ENCODE data around the gene CDH8.

Gene CDH8

GRCh38 chr16:61678182-61678581 is 358.1 kb downstream of the CDH8 start:
- Histone ChIP-seq H3K9me3 (ENCODE audit: low read depth, low read length) (no peaks in the 10 kb centered on the region), H3K9ac (ENCODE audit: insufficient read length) (no peak overlapping the region), H3K36me3 (ENCODE audit: insufficient read depth, low read length) (no peaks in the 10 kb centered on the region), H3K4me3 (no peak overlapping the region), H3K27ac (no peak overlapping the region)
- no peak for DNase-seq (ENCODE audit: low read depth, low spot score)
- TF ChIP-seq EZH2 (IDR thresholded peaks at IDR 0.05) (no peak), FOXP2 (optimal IDR thresholded peaks at IDR 0.05; ENCODE audit: control extremely low read depth, extremely low read length, insufficient read depth) (no peak), POLR2AphosphoS5 (IDR thresholded peaks at IDR 0.05; ENCODE audit: borderline replicate concordance, low read depth, low read length) (no peak)

GRCh38 chr16:61677776-61678175 is 358.5 kb downstream of the CDH8 start:
- DNase-seq (ENCODE audit: low read depth, low spot score) = no peak
- H3K9me3 ChIP-seq (ENCODE audit: low read depth, low read length) = no peaks in the 10 kb centered on the region
- no peak overlapping the region for H3K4me3 ChIP-seq
- no peak for TF ChIP-seq EZH2 (IDR thresholded peaks at IDR 0.05)
- no peak for TF ChIP-seq FOXP2 (optimal IDR thresholded peaks at IDR 0.05; ENCODE audit: control extremely low read depth, extremely low read length, insufficient read depth)
- TF ChIP-seq POLR2AphosphoS5 (IDR thresholded peaks at IDR 0.05; ENCODE audit: borderline replicate concordance, low read depth, low read length) = no peak
- no peak overlapping the region for H3K9ac ChIP-seq (ENCODE audit: insufficient read length)
- no peak overlapping the region for H3K27ac ChIP-seq
- H3K36me3 ChIP-seq (ENCODE audit: insufficient read depth, low read length) = no peaks in the 10 kb centered on the region

DNA sequence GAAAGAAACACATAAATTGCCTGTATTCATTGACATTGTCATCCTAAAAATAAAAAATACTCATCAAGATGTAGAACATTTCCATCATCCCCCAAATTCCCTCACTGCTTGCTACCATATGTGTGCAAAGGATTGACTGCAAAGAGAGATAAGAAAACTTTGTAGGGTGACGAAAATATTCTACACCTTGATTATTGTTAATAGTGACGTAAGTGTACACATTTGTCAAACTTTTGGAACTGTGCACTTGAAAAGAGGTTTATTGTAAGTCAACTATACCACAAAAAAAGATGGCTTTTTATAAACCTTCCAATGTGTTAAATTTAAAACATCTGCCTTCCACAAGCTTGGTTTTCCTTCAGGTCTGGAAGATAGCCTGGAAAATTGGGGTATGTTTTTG is 359.5 kb downstream of the CDH8 start:
- no peak overlapping the region for H3K9ac ChIP-seq (ENCODE audit: insufficient read length)
- no peak overlapping the region for H3K4me3 ChIP-seq
- no peaks in the 10 kb centered on the region for H3K9me3 ChIP-seq (ENCODE audit: low read depth, low read length)
- TF ChIP-seq POLR2AphosphoS5 (IDR thresholded peaks at IDR 0.05; ENCODE audit: borderline replicate concordance, low read depth, low read length) (no peak), EZH2 (IDR thresholded peaks at IDR 0.05) (no peak), FOXP2 (optimal IDR thresholded peaks at IDR 0.05; ENCODE audit: control extremely low read depth, extremely low read length, insufficient read depth) (no peak)
- no peak for DNase-seq (ENCODE audit: low read depth, low spot score)
- H3K27ac ChIP-seq = no peak overlapping the region
- H3K36me3 ChIP-seq (ENCODE audit: insufficient read depth, low read length) = no peaks in the 10 kb centered on the region

GRCh38 chr16:61671161-61671560 is 365.1 kb downstream of the CDH8 start:
- H3K9me3 ChIP-seq (ENCODE audit: low read depth, low read length) = no peaks in the 10 kb centered on the region
- no peaks in the 10 kb centered on the region for H3K36me3 ChIP-seq (ENCODE audit: insufficient read depth, low read length)
- H3K27ac ChIP-seq = no peak overlapping the region
- H3K4me3 ChIP-seq = no peak overlapping the region
- DNase-seq (ENCODE audit: low read depth, low spot score) = no peak
- TF ChIP-seq EZH2 (IDR thresholded peaks at IDR 0.05) (no peak), POLR2AphosphoS5 (IDR thresholded peaks at IDR 0.05; ENCODE audit: borderline replicate concordance, low read depth, low read length) (no peak), FOXP2 (optimal IDR thresholded peaks at IDR 0.05; ENCODE audit: control extremely low read depth, extremely low read length, insufficient read depth) (no peak)
- H3K9ac ChIP-seq (ENCODE audit: insufficient read length) = no peak overlapping the region

DNA sequence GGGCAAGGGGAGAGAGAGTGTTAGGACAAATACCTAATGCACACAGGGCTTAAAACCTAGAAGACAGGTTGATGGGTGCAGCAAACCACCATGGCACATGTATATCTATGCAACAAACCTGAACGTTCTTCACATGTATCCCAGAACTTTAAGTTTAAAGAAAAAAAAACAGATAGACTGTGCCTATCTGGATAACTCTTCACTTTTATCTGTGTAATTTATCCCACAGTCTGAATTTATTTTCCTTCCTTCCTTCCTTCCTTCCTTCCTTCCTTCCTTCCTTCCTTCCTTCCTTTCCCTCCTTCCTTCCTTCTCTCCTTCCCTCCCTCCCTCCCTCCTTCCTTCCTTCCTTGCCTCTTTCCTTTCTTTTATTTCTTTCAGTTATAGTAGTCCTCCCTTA is 370.7 kb downstream of the CDH8 start:
- Histone ChIP-seq H3K4me3 (no peak overlapping the region), H3K9ac (ENCODE audit: insufficient read length) (no peak overlapping the region), H3K9me3 (ENCODE audit: low read depth, low read length) (no peaks in the 10 kb centered on the region), H3K36me3 (ENCODE audit: insufficient read depth, low read length) (no peaks in the 10 kb centered on the region), H3K27ac (no peak overlapping the region)
- DNase-seq (ENCODE audit: low read depth, low spot score) = no peak
- TF ChIP-seq FOXP2 (optimal IDR thresholded peaks at IDR 0.05; ENCODE audit: control extremely low read depth, extremely low read length, insufficient read depth) (no peak), POLR2AphosphoS5 (IDR thresholded peaks at IDR 0.05; ENCODE audit: borderline replicate concordance, low read depth, low read length) (no peak), EZH2 (IDR thresholded peaks at IDR 0.05) (no peak)

DNA sequence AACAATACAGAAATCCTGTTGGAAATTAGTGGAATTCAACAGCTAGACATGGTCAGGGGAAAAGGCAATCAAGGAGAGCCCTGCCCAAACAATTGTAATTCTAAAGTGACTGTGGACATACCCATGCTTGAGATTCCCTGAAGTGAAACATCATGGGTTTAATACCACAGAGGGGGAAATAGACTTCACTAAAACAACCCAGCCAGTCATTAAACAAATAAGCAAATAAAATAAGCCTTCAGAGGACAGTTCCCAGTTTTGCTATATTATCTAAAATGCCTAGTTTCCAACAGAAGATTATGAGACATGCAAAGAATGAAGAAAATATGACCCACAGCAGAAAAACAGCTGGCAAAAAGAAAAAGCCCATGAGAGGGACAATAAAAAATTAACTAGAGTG is 376.3 kb downstream of the CDH8 start:
- H3K27ac ChIP-seq = no peak overlapping the region
- H3K36me3 ChIP-seq (ENCODE audit: insufficient read depth, low read length) = no peaks in the 10 kb centered on the region
- no peaks in the 10 kb centered on the region for H3K9me3 ChIP-seq (ENCODE audit: low read depth, low read length)
- H3K4me3 ChIP-seq = no peak overlapping the region
- DNase-seq (ENCODE audit: low read depth, low spot score) = no peak
- H3K9ac ChIP-seq (ENCODE audit: insufficient read length) = no peak overlapping the region
- TF ChIP-seq EZH2 (IDR thresholded peaks at IDR 0.05) = no peak
- no peak for TF ChIP-seq POLR2AphosphoS5 (IDR thresholded peaks at IDR 0.05; ENCODE audit: borderline replicate concordance, low read depth, low read length)
- no peak for TF ChIP-seq FOXP2 (optimal IDR thresholded peaks at IDR 0.05; ENCODE audit: control extremely low read depth, extremely low read length, insufficient read depth)

GRCh38 chr16:61654962-61655361 is 381.3 kb downstream of the CDH8 start:
- Histone ChIP-seq H3K9me3 (ENCODE audit: low read depth, low read length) (no peaks in the 10 kb centered on the region), H3K4me3 (no peak overlapping the region), H3K27ac (no peak overlapping the region), H3K36me3 (ENCODE audit: insufficient read depth, low read length) (no peaks in the 10 kb centered on the region), H3K9ac (ENCODE audit: insufficient read length) (no peak overlapping the region)
- TF ChIP-seq FOXP2 (optimal IDR thresholded peaks at IDR 0.05; ENCODE audit: control extremely low read depth, extremely low read length, insufficient read depth) (no peak), POLR2AphosphoS5 (IDR thresholded peaks at IDR 0.05; ENCODE audit: borderline replicate concordance, low read depth, low read length) (no peak), EZH2 (IDR thresholded peaks at IDR 0.05) (no peak)
- no peak for DNase-seq (ENCODE audit: low read depth, low spot score)

DNA sequence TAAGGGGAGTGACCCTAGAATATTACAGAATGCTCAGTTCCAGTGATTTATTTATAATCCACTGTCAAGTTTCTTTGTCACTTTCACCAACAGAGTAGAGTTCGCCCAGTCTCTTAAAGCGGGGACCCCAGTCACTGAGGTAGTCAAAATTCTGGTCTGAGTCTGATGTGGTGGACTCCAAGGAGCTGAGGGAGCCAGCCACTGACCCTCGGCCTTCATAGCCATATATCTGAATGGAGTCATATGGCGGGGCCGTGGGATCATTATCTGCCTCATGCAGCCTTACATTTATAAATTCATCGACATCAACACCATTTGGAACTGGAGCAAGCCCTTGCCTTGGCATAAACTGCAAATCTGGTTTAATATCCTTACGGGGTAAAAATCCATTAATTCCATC is 382.7 kb downstream of the CDH8 start:
- H3K4me3 ChIP-seq = no peak overlapping the region
- no peak for DNase-seq (ENCODE audit: low read depth, low spot score)
- H3K36me3 ChIP-seq (ENCODE audit: insufficient read depth, low read length) = no peaks in the 10 kb centered on the region
- TF ChIP-seq EZH2 (IDR thresholded peaks at IDR 0.05) (no peak), POLR2AphosphoS5 (IDR thresholded peaks at IDR 0.05; ENCODE audit: borderline replicate concordance, low read depth, low read length) (no peak), FOXP2 (optimal IDR thresholded peaks at IDR 0.05; ENCODE audit: control extremely low read depth, extremely low read length, insufficient read depth) (no peak)
- no peak overlapping the region for H3K9ac ChIP-seq (ENCODE audit: insufficient read length)
- H3K9me3 ChIP-seq (ENCODE audit: low read depth, low read length) = no peaks in the 10 kb centered on the region
- H3K27ac ChIP-seq = no peak overlapping the region

GRCh38 chr16:61645561-61645960 is 390.7 kb downstream of the CDH8 start:
- TF ChIP-seq POLR2AphosphoS5 (IDR thresholded peaks at IDR 0.05; ENCODE audit: borderline replicate concordance, low read depth, low read length) (no peak), FOXP2 (optimal IDR thresholded peaks at IDR 0.05; ENCODE audit: control extremely low read depth, extremely low read length, insufficient read depth) (no peak), EZH2 (IDR thresholded peaks at IDR 0.05) (no peak)
- no peak for DNase-seq (ENCODE audit: low read depth, low spot score)

More at GRCh38 chr16:61645561-61645960, 390.7 kb downstream of the CDH8 start:
- Histone ChIP-seq H3K9me3 (ENCODE audit: low read depth, low read length) (no peaks in the 10 kb centered on the region), H3K27ac (no peak overlapping the region), H3K9ac (ENCODE audit: insufficient read length) (no peak overlapping the region), H3K36me3 (ENCODE audit: insufficient read depth, low read length) (no peaks in the 10 kb centered on the region), H3K4me3 (no peak overlapping the region)
